HG02610 (cell line): Measurements from ENCODE around the gene EIF5AL1.
"Not testable (repeated sequence)": the region's sequence is repeated elsewhere in the genome, so short reads cannot be mapped to it uniquely, and the experiment has no call there.

Experiments
- ATAC-seq: cut with Tn5 transposase; IDR thresholded peaks from one replicate; pipeline ENCODE4 v1.9.1; 2021; ENCODE audit warnings: mild to moderate bottlenecking, moderate library complexity; ENCODE audit not compliant: unreplicated experiment

EIF5AL1 gene

DNA sequence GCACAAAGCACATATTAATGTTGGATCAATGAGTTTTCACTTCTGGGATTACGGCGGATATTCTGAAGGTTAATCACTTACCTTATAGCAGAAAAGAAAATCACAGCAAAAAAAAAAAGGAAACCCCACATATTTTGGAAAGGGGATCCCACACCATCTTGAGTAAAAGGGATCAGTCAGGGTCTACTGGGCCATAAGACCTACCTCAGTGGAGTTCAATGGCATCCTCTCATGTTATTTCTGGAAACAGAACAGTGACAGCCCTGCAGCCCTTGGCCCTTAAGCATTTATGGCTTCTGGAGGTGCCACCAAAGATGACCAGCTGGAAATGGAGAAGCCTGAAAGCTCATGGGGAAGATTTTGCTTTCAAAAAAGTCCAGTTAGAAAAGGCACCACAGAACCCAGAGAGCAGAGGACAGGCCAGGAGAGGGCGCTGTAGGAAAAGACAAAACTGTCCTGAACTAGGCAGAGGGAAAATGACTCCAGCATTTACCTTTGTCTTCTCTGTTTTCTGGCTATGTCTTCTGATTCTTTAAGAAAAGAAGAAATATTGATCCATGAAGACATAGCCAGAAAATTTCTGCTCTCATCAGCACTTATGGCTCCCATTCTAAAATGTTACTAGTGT, 2.9 kb upstream of the EIF5AL1 start:
- ATAC-seq = not testable (repeated sequence)

DNA sequence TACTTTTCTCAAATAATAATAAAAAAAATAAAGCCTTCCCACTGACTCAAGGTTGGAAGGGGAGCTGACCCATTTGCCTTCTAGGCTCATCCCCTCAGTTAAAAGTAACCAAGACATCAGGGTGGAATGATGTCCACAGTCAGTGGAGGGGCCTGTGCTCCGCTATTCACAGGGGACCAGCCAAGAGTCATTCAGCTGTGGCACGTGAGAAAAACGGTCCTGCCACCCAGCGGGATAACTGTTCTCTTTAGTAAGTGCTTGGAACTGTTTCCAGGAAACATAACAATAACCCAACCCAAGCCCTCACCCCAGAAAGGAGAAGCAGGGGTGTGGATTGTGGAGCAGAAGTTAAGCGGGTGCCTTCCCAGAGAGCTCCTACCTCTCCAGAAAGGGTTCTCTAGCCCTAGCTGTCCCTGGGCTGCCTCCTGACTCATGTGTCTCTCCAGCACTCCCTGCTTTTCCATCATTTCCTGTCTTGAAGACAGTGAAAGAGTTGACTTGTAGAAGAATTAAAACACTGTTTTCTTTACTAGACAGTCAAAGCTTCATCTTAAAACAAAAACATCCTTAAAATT, 2.3 kb upstream of the EIF5AL1 start:
- ATAC-seq = not testable (repeated sequence)

DNA sequence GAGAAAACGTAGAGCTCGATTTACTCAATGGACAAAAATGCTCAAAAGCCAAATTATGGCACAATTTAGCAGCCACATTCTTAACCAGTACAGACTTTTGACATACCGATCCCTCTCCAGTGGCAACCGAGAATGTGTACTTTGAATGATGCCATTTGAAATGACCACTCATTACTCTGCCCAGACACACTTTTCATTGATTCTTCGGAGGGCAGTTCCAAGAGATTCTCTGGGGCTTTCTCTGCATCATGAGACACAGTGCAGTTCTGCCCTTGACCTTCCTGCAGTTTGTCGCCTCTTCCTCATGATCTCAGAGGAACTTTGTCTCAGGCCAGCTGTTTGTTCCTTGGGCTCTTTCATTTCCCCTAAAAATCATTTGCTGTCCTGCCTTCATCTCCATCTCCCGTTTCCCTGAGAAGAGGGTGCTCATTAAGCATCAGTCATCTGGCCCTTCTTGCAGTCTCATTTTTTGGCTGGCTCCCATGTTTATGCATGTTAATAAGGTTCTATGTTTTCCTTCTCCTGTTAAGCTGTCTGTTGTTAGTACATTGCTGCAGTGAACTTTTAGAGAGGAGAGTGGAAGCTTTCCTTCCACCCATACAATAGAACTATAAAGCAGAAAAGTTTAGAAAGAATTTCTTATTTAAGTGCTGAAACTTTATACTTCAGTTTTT, 4.3 kb downstream of the EIF5AL1 start:
- not testable (repeated sequence) for ATAC-seq

DNA sequence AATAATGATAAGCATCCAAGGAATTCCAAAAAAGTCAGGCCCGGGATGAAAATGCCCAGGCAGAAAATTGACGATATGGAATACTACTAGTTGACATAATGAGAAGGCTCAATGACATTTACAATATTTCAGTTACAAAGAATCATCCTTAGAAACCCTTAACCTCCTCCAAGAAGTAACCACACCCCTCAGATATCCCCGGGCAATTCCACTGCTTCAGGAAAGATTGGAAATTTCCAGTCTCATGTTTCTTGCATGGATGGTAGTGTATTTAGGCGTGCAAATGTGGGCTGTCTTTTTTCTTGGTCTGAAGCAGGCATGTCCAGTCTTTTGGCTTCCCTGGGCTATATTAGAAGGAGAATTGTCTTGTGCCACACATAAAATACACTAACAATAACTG, 5.2 kb downstream of the EIF5AL1 start:
- ATAC-seq = not testable (repeated sequence)

- not testable (repeated sequence) for ATAC-seq
Observed at GRCh38 chr10:79521751-79522150, 9.4 kb downstream of the EIF5AL1 start.

GRCh38 chr10:79522464-79522863, 10.1 kb downstream of the EIF5AL1 start:
- not testable (repeated sequence) for ATAC-seq

GRCh38 chr10:79523157-79523853, 11.0 kb downstream of the EIF5AL1 start:
- not testable (repeated sequence) for ATAC-seq

DNA sequence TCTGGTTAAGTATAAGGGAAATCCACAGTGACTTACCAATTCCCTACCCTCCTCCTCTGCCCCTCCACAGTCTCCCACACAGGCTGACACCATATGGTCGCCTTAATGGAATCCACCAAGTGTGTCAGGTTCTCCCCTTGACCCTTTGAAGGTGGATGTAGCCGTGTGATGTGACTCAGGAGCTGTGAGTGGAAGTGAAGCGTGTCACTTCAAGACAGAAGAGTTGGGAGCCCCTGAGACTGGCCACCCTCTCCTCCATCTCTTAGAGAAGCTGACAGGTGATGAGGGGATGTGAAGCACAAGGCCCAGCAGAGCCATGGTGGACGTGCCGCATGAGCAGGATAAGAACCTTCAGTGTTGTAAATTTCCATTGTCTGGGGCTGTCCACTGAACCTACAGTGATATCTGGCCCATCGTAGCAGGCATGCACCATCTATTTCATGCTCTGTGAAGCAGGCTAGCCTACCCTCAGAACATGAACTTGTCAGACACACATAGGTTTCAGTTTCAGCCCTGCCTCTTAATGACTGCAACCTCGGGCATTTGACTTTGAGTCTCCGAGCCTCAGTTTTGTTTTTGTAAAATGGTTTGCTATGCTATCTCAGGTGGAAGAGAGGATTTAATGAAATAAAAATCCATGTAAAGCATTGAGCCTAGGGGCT, 12.8 kb downstream of the EIF5AL1 start:
- peak; percentile 90 for ATAC-seq

- not testable (repeated sequence) for ATAC-seq
Observed at GRCh38 chr10:79528261-79528660, 15.9 kb downstream of the EIF5AL1 start.

GRCh38 chr10:79533142-79533902, 21.0 kb downstream of the EIF5AL1 start:
- ATAC-seq = not testable (repeated sequence)

DNA sequence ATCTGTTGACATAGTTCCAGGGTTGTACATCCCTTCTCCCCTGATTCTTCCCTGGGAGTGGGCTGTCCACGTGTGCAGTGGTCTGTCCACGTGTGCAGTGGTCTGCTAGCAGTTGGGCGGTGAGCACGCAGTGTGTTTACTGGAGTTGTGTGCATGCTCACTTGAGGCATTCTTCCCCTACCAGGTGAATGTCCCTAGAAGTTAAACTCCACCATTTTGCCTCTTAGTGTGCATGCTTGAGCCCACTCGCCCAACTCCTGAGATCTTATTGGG, 21.5 kb downstream of the EIF5AL1 start:
- not testable (repeated sequence) for ATAC-seq

DNA sequence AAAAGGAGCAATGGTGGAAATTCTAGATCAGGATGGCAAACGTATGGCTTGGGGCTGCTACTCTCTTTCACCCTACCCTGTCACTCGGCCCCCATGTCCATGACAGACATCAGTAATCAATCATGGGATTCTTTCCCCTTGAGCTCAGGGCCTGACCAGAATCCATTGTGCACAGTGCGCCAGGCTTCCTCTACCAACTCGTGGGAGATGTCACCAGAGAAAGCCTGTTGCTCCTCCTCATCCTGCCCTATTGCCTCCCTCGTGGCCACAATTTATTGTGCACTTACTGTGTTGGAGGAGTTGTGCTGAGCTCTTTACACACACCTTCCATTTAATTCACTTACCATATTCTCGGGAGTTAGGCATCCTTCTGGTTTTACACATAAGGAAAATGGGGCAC, 26.0 kb downstream of the EIF5AL1 start:
- ATAC-seq = not testable (repeated sequence)

GRCh38 chr10:79540930-79541329, 28.6 kb downstream of the EIF5AL1 start:
- peak; percentile 97 for ATAC-seq

DNA sequence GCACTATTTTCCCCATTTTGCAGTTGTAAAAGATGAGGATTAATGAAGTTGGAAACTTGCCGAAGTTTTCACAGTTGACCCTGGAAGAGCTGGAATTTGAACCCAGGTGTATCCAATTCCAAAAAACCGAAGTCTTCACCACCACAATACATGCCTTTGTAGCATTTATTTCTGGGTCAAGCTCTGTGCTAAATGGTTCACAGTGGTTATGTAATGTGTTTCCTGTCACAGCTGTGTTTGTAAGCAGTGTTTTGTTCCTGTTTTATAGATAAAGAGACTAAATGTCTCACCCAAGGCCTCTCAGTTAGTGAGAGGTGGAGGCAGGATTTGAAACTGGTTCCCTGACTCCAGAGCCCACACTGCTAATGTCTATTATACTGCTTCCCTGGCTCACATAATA, 30.3 kb downstream of the EIF5AL1 start:
- no peak for ATAC-seq

- not testable (repeated sequence) for ATAC-seq
Observed at GRCh38 chr10:79544408-79544807, 32.1 kb downstream of the EIF5AL1 start.

GRCh38 chr10:79544926-79545659, 32.8 kb downstream of the EIF5AL1 start:
- not testable (repeated sequence) for ATAC-seq

- not testable (repeated sequence) for ATAC-seq
Observed at GRCh38 chr10:79547128-79547527, 34.8 kb downstream of the EIF5AL1 start.

DNA sequence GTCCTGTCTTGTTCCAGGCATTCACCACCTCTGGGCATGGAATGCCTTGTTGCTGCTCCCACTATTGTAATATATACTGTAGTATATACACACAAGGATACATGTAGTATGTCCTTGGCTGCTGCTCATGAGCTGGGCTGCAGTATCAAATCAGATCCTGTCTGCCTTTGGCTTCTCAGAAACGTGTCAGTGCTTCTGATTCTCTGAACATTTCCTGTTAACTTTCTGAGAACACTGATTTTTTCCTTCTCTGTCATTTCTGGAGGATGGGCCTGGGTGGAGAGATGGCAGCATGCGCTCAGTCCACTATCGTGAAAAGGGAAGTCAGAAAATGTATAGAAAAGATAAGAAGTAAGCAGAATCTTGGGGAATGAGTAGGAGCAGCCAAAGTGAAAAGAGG, 35.6 kb downstream of the EIF5AL1 start:
- ATAC-seq = no peak

DNA sequence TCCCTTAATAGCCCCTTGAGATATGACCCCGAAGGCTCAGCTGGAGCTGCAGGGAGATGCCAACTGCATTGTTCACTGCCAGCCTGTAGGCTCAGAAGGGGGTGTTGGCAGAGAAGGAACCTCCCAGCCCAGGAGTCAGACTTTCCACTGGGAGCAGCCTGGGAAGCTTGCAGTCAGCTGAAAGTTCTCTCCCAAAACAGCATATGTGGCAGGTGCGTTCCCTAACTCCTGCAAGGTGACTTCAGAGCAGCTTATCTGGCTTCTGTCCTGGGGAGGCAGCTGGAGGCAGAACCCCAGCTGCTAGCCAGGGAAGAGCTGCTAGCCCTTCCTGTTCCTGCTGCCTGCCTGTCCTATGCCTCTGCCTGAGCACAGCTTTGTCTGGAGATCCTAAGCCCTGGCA, 39.8 kb downstream of the EIF5AL1 start:
- no peak for ATAC-seq
